CD4-positive, alpha-beta T cell (primary cell): Measurements from ENCODE around the gene IFITM10. TPM values are rescaled to one million over a fixed set of nuclear protein-coding genes. Genes with fewer than 3 reads are reported as not detected.

Experiments used
- ATAC-seq: fragments of 200-7000 bp; cut with Tn5 transposase; one replicate; pipeline ENCODE4 v1.10.0; 2022; ENCODE audit warnings: mild to moderate bottlenecking; ENCODE audit not compliant: poor library complexity
- CTCF ChIA-PET: fragments of 350-600 bp; sonication (Branson Sonifier 250); formaldehyde crosslinking; loops from one replicate; lab custom pipeline; 2021; ENCODE audit warnings: antibody characterized with exemption, inconsistent platforms; lab: Charles Lee
- POLR2A ChIA-PET: fragments of 350-600 bp; sonication (Branson Sonifier 250); formaldehyde crosslinking; loops from one replicate; lab custom pipeline; 2021; ENCODE audit warnings: antibody characterized with exemption, inconsistent platforms; lab: Charles Lee
- DNase-seq, 14 experiments: peaks; one replicate each; pipeline ENCODE4 v3.0.0-alpha.2; 2013 to 2020; ENCODE audit warnings: mixed read lengths in 2 of 14
- H3K27ac ChIP-seq, 2 donors: one replicate each; pipeline versions ENCODE4 v1.5.1 to v1.7.0; 2013; ENCODE audit warnings: low read length in 2 of 2, low read depth in 1 of 2, mild to moderate bottlenecking in 1 of 2
- H3K27me3 ChIP-seq, 2 experiments: 1 replicate in 1 of 2; 2 replicates in 1 of 2; pipeline versions ENCODE4 v1.6.1 to v1.7.0; 2013; ENCODE audit warnings: low read length in 2 of 2, control low read depth in 1 of 2, mild to moderate bottlenecking in 1 of 2, moderate library complexity in 1 of 2; ENCODE audit not compliant: insufficient read depth in 2 of 2, control insufficient read depth in 1 of 2
- H3K36me3 ChIP-seq: one replicate; pipeline ENCODE4 v1.6.1; 2013; ENCODE audit warnings: low read length, control low read depth; ENCODE audit not compliant: insufficient read depth
- H3K4me1 ChIP-seq: one replicate; pipeline ENCODE4 v1.6.1; 2013; ENCODE audit warnings: low read length, control low read depth; ENCODE audit not compliant: insufficient read depth
- H3K4me3 ChIP-seq: one replicate; pipeline ENCODE4 v1.5.1; 2013; ENCODE audit warnings: mild to moderate bottlenecking, low read length, moderate library complexity
- H3K9me3 ChIP-seq, 2 experiments: 1 replicate in 1 of 2; 2 replicates in 1 of 2; pipeline versions ENCODE4 v1.6.1 to v1.7.0; 2013; ENCODE audit warnings: low read length in 2 of 2, mild to moderate bottlenecking in 2 of 2, control low read depth in 1 of 2, moderate library complexity in 1 of 2; ENCODE audit not compliant: control insufficient read depth in 1 of 2, insufficient read depth in 1 of 2
- H3K27ac Mint-ChIP-seq: one replicate; pipeline ENCODE4 v1.8.0; 2020; ENCODE audit warnings: mixed read lengths
- H3K27me3 Mint-ChIP-seq: one replicate; pipeline ENCODE4 v1.8.0; 2021; ENCODE audit warnings: mixed read lengths
- H3K36me3 Mint-ChIP-seq: one replicate; pipeline ENCODE4 v1.8.0; 2021; ENCODE audit warnings: low read depth, mixed read lengths
- H3K4me1 Mint-ChIP-seq: one replicate; pipeline ENCODE4 v1.8.0; 2021; ENCODE audit warnings: low read depth, mixed read lengths
- H3K4me3 Mint-ChIP-seq: one replicate; pipeline ENCODE4 v1.8.0; 2020; ENCODE audit warnings: mild to moderate bottlenecking, mixed read lengths
- H3K9me3 Mint-ChIP-seq: one replicate; pipeline ENCODE4 v1.8.0; 2020; ENCODE audit warnings: mixed read lengths
- intact Hi-C, 2 experiments: fragments of 100-400 bp; cut with DNase I in 1 of 2; cut with micrococcal nuclease in 1 of 2; formaldehyde crosslinking; loops; one replicate each; pipeline versions ENCODE4 v1.15.1 to v1.9.0; 2023 to 2025; cut with DNase I, micrococcal nuclease
- total RNA-seq, 174 experiments: library from RNA in 2 of 174; stranded (reverse) in 2 of 174; gene quantifications; one replicate each; pipeline ENCODE4 v1.2.3 and lab custom pipeline; 2021 to 2026
- TF ChIP-seq, protein P1 (sequence below): fragments of 200-600 bp; IDR thresholded peaks from one replicate; pipeline ENCODE4 v1.8.0; 2022; ENCODE audit warnings: antibody characterized with exemption, mild to moderate bottlenecking

IFITM10 gene
- total RNA-seq, 2 experiments from 2014 or later: 1.7 TPM

DNA sequence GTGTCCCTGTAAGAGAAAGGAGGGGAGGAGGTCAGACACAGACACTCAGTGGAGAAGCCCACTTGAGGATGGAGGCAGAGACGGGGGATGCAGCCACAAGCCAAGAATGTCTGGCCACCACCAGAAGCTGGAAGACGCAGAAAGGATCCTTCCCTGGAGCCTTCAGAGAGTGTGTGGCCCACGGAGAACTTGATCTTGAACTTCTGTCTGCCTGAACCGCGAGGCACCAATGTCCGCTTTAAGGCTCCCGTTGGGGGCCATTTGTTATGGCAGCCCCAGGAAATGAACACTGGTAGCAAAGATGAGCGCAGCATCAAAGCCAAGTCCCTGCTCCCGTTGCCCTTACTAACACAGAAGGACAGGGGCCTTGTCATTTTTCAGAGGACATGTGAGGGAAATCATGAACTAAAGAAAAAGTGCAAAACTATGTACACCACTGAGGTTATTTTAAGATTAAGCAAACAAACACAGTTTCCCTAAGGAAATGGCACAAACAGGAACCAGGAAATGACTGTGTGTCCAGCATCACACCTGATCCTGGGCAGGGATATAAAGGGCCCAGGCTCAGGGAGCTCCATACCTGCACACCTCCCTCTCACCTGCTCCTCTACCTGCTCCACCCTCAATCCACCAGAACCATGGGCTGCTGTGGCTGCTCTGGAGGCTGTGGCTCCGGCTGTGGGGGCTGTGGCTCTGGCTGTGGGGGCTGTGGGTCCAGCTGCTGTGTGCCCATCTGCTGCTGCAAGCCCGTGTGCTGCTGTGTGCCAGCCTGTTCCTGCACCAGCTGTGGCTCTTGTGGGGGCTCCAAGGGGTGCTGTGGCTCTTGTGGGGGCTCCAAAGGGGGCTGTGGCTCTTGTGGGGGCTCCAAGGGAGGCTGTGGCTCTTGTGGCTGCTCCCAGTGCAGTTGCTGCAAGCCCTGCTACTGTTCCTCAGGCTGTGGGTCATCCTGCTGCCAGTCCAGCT lies 53.5 kb downstream of the IFITM10 start, which contains the start of gene KRTAP5-6:
Gene KRTAP5-6 (plus strand): TSS at position 588 of the 963 bp plus-strand sequence. CDS start 51 bp downstream, at position 639.
- Mint-ChIP-seq H3K36me3 (peaks cover 9% of the 10 kb centered on the region), H3K9me3 (peaks cover 6% of the 10 kb centered on the region), H3K4me1 (peaks cover 20% of the 10 kb centered on the region), H3K27me3 (no peaks in the 10 kb centered on the region), H3K4me3 (peak within 1 kb of the TSS; percentile 1), H3K27ac (no peak within 1 kb of the TSS)
- DNase-seq (no peak), ATAC-seq (no peak)
- H3K9me3 ChIP-seq: peaks cover 4 to 8% of the 10 kb centered on the region in 2 experiments
- no peaks in the 10 kb centered on the region for H3K36me3 ChIP-seq
- H3K27me3 ChIP-seq: peaks cover 0 to 18% of the 10 kb centered on the region in 2 experiments
- ChIA-PET CTCF (no interaction called here), POLR2A (no interaction called here)
- no peak within 1 kb of the TSS for H3K27ac ChIP-seq
- peaks cover 22% of the 10 kb centered on the region for H3K4me1 ChIP-seq
- TF ChIP-seq, protein P1, sequence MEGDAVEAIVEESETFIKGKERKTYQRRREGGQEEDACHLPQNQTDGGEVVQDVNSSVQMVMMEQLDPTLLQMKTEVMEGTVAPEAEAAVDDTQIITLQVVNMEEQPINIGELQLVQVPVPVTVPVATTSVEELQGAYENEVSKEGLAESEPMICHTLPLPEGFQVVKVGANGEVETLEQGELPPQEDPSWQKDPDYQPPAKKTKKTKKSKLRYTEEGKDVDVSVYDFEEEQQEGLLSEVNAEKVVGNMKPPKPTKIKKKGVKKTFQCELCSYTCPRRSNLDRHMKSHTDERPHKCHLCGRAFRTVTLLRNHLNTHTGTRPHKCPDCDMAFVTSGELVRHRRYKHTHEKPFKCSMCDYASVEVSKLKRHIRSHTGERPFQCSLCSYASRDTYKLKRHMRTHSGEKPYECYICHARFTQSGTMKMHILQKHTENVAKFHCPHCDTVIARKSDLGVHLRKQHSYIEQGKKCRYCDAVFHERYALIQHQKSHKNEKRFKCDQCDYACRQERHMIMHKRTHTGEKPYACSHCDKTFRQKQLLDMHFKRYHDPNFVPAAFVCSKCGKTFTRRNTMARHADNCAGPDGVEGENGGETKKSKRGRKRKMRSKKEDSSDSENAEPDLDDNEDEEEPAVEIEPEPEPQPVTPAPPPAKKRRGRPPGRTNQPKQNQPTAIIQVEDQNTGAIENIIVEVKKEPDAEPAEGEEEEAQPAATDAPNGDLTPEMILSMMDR: no peak
- intact Hi-C loops: no loop called here
- H3K4me3 ChIP-seq: no peak within 1 kb of the TSS

DNA sequence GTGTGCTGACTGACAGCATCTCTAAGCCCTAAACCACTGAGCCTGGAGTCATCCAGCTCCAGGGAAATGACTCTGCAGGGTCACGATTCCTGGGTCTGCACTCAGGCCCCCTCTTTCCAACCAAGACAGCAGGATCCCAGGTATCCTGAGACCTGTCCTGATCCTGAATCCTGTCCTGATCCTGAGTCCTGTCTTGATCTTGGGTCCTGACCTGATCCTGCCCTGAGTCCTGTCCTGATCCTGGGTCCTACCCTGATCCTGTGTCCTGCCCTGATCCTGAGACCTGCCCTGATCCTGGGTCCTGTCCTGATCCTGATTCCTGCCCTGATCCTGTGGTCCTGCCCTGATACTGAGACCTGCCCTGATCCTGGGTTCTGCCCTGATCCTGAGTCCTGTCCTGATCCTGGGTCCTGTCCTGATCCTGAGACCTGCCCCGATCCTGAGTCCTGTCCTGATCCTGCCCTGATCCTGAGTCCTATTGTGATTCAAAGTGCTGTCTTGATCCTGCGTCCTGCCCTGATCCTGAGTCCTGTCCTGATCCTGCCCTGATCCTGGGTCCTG lies 54.8 kb downstream of the IFITM10 start:
- ATAC-seq (no peak), DNase-seq (no peak)
- no peaks in the 10 kb centered on the region for H3K9me3 ChIP-seq
- H3K4me1 Mint-ChIP-seq: peaks cover 8% of the 10 kb centered on the region
- peak overlapping the region; percentile 1 for H3K4me3 Mint-ChIP-seq
- TF ChIP-seq, protein P1: no peak
- POLR2A ChIA-PET: interaction anchor here (0.6 kb wide), 1 partner anchor 121 kb away, joined by 4 read pairs; no protein-coding TSS in a partner anchor
- CTCF ChIA-PET: interaction anchor here (0.7 kb wide), 1 partner anchor 137 kb away, joined by 3 read pairs; no protein-coding TSS in a partner anchor
- H3K4me3 ChIP-seq: no peak overlapping the region
- H3K36me3 Mint-ChIP-seq: no peaks in the 10 kb centered on the region
- H3K36me3 ChIP-seq: no peaks in the 10 kb centered on the region
- no peaks in the 10 kb centered on the region for H3K9me3 Mint-ChIP-seq
- peaks cover 6 to 23% of the 10 kb centered on the region in 2 experiments for H3K27me3 ChIP-seq
- peaks cover 8% of the 10 kb centered on the region for H3K27me3 Mint-ChIP-seq
- no peak overlapping the region for H3K27ac Mint-ChIP-seq
- intact Hi-C loops: no loop called here
- peaks cover 15% of the 10 kb centered on the region for H3K4me1 ChIP-seq
- H3K27ac ChIP-seq: no peak overlapping the region

DNA sequence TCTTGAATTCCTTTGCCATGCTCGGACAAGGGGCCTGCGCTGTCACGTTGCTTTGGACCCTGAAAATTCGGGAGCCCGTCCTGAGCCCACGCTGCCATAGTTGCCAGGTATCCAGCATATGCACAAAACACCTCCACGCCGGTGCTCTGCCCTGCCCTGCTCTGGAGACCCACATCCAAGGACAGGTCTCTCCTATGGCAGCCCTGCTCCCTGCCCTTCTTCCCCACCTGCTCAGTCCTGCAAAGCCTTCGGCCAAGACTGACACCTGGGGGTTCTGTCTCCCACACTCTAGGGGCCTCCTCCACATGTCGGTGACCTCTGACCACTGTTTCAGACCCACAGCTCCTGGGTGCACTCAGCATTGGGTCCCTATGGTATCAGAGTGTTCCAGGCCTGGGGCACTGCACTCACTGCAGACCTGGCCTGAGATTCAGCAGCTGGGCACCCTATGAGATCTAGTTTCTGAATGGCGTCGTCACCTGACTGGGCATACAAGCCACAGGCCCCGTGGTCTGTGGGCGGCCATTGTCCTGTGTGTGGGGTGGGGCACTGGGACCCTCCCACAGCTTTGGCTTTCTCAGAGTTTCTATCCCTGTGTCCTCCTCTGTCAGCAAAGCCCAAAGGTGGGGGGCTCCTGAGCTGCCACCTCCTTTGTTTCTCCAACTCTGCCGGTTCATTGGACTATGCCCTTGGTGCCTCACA lies 55.4 kb downstream of the IFITM10 start:
- H3K27ac Mint-ChIP-seq: no peak overlapping the region
- H3K9me3 ChIP-seq: no peaks in the 10 kb centered on the region
- H3K4me3 Mint-ChIP-seq: no peak overlapping the region
- H3K27me3 ChIP-seq: peaks cover 10 to 28% of the 10 kb centered on the region in 2 experiments
- TF ChIP-seq, protein P1: no peak
- intact Hi-C loops: loop anchor here (1.0 to 5.0 kb wide), 2 partner anchors 43 to 137 kb away; no protein-coding TSS in a partner anchor
- no peak for DNase-seq
- H3K9me3 Mint-ChIP-seq: no peaks in the 10 kb centered on the region
- ChIA-PET CTCF (interaction anchor here (0.7 to 4.2 kb wide), 11 partner anchors 17 to 457 kb away, joined by 3 to 116 read pairs (median 9); partner anchors contain the start of gene SYT8), POLR2A (interaction anchor here (0.6 to 1.7 kb wide), 2 partner anchors 122 to 138 kb away, joined by 4 to 14 read pairs; no protein-coding TSS in a partner anchor)
- peaks cover 3% of the 10 kb centered on the region for H3K4me1 Mint-ChIP-seq
- ATAC-seq: no peak
- H3K4me1 ChIP-seq: peaks cover 15% of the 10 kb centered on the region
- H3K27me3 Mint-ChIP-seq: peaks cover 8% of the 10 kb centered on the region
- no peak overlapping the region for H3K27ac ChIP-seq
- no peaks in the 10 kb centered on the region for H3K36me3 Mint-ChIP-seq
- H3K36me3 ChIP-seq: no peaks in the 10 kb centered on the region
- H3K4me3 ChIP-seq: no peak overlapping the region
